ENCODE measurements around the gene SPINK2. TPM values are rescaled to one million over a fixed set of nuclear protein-coding genes. Genes with fewer than 3 reads are reported as not detected.

SPINK2 gene, protein sequence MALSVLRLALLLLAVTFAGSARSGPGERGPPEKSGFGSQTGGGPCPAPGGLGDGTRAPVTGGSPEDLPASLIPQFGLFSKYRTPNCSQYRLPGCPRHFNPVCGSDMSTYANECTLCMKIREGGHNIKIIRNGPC
- total RNA-seq (2012; rRNA removed) (not detected in 2 replicates), polyA plus RNA-seq (2012; rRNA removed) (not detected in 2 replicates), Bru-seq, nascent RNA (not detected), BruChase-seq, experiment 1, labeled RNA remaining after a 6-hour chase (not detected), BruChase-seq, experiment 2, labeled RNA remaining after a 2-hour chase (not detected)
- polyA plus RNA-seq (2012; cell fraction: cytosol; rRNA removed): not detected in 2 replicates
- polyA plus RNA-seq (2012; cell fraction: nucleus; rRNA removed; ENCODE audit: low replicate concordance): not detected in 2 replicates
- long read RNA-seq: 0 reads

DNA sequence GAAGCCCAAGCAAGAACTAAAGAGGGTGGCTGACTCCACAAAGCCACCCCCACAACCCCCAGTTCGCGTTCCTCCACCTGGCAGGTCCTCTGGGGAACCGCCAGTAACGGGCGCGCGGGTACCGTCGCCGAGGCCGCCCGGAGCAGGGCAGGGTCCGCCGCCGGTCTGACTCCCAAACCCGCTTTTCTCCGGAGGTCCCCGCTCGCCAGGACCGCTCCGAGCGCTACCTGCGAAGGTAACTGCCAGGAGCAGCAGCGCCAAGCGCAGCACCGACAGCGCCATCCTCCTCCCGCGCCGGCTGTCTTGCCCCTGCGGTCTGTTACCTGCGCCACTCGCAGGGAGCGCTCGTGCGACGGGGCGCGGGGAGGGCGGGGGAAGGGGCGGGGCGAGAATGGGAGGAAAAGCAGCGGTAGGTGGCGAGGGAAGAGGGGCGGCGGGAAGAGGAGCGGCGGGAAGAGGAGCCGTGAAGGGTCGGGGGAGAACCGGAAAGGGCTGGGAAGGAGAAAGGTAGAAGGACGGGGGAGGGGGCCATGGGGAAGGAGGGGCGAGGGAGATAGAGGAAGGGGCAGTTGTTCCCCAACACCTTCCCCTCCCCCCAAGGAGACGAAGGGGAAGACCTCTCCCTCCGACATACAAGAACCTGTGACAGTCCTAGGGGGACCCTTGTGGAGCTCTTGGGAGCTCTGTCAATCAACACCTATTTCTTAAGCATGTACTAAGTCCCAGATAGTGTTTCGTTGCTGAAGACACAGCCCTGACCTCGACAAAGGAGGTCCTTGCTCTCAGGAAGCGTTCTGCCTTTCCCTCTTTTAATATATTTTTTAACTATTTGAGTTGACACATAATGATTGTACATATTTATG is at the start of gene SPINK2:
SPINK2 (minus strand) TSS at position 321 of the 863 bp plus-strand sequence; CDS start at position 282, 39 bp downstream.
- H3K9me3 ChIP-seq (ENCODE audit: control insufficient read depth, insufficient read depth, low read length): peaks cover 2% of the 10 kb centered on the region; the same call in 1 of the 2 replicates
- no peak within 1 kb of the TSS for H2BK20ac ChIP-seq (ENCODE audit: low read depth, low read length)
- no peak within 1 kb of the TSS for H3K23ac ChIP-seq (ENCODE audit: low read depth, low read length)
- no peak within 1 kb of the TSS for H2BK120ac ChIP-seq (ENCODE audit: low read depth, low read length)
- POLR2A ChIA-PET (ENCODE audit: unreplicated experiment): no interaction called here
- H3K56ac ChIP-seq (ENCODE audit: extremely low read depth, insufficient read depth, low read length): no peak within 1 kb of the TSS
- no peaks in the 10 kb centered on the region for H3K9me1 ChIP-seq (ENCODE audit: insufficient read depth, low read length)
- CTCF ChIA-PET: interaction anchor here (1.3 kb wide), 1 partner anchor 15 kb away, joined by 3 read pairs; no protein-coding TSS in a partner anchor
- H4K91ac ChIP-seq (ENCODE audit: insufficient read depth, low read depth, low read length): no peak within 1 kb of the TSS
- no peak within 1 kb of the TSS for H4K5ac ChIP-seq (ENCODE audit: low read depth, low read length)
- peak within 1 kb of the TSS; percentile 80 for H3K4me2 ChIP-seq (ENCODE audit: low read depth, low read length)
- no peak within 1 kb of the TSS for H3K4ac ChIP-seq (ENCODE audit: low read depth, low read length)
- no peak for ATAC-seq (ENCODE audit: low read depth)
- H3K4me1 ChIP-seq (ENCODE audit: control insufficient read depth, insufficient read depth, low read length): no peaks in the 10 kb centered on the region; the same call in 1 of the 2 replicates
- TF ChIP-seq RAD21 (IDR thresholded peaks at IDR 0.05; ENCODE audit: low read length): no peak
- no peak for TF ChIP-seq MAFK (IDR thresholded peaks at IDR 0.05; ENCODE audit: low read depth, low read length)
- no peak for TF ChIP-seq RFX5 (IDR thresholded peaks at IDR 0.05; ENCODE audit: low read depth, low read length)
- TF ChIP-seq MXI1 (IDR thresholded peaks at IDR 0.05; ENCODE audit: borderline replicate concordance, low read depth, low read length): no peak
- no peak for TF ChIP-seq CHD1 (IDR thresholded peaks at IDR 0.05; ENCODE audit: low read depth, low read length)
- no peak for TF ChIP-seq USF2 (IDR thresholded peaks at IDR 0.05; ENCODE audit: low read depth, low read length)
- no peak for TF ChIP-seq CEBPB (IDR thresholded peaks at IDR 0.05; ENCODE audit: low read depth, low read length)
- TF ChIP-seq FOS (IDR thresholded peaks at IDR 0.05; ENCODE audit: low read depth, low read length): no peak
- no peak for TF ChIP-seq BHLHE40 (IDR thresholded peaks at IDR 0.05; ENCODE audit: low read depth, low read length)
- TF ChIP-seq, protein P1, sequence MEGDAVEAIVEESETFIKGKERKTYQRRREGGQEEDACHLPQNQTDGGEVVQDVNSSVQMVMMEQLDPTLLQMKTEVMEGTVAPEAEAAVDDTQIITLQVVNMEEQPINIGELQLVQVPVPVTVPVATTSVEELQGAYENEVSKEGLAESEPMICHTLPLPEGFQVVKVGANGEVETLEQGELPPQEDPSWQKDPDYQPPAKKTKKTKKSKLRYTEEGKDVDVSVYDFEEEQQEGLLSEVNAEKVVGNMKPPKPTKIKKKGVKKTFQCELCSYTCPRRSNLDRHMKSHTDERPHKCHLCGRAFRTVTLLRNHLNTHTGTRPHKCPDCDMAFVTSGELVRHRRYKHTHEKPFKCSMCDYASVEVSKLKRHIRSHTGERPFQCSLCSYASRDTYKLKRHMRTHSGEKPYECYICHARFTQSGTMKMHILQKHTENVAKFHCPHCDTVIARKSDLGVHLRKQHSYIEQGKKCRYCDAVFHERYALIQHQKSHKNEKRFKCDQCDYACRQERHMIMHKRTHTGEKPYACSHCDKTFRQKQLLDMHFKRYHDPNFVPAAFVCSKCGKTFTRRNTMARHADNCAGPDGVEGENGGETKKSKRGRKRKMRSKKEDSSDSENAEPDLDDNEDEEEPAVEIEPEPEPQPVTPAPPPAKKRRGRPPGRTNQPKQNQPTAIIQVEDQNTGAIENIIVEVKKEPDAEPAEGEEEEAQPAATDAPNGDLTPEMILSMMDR (conservative IDR thresholded peaks at IDR 0.05; ENCODE audit: low read depth, low read length): no peak
- in situ Hi-C loops (cut with MboI; ENCODE audit: low sequenced_read_pairs) (no loop called here), dilution Hi-C loops (cut with HindIII; ENCODE audit: low sequenced_read_pairs, unreplicated experiment) (no loop called here), intact Hi-C loops (cut with micrococcal nuclease) (no loop called here)
- H4K20me1 ChIP-seq (ENCODE audit: insufficient read depth, low read length): no peaks in the 10 kb centered on the region
- H3K18ac ChIP-seq (ENCODE audit: low read depth, low read length): no peak within 1 kb of the TSS
- no peak within 1 kb of the TSS for H2AK5ac ChIP-seq (ENCODE audit: low read depth, low read length)
- no peak within 1 kb of the TSS for H4K8ac ChIP-seq (ENCODE audit: low read depth in 2 of 2, low read length in 2 of 2)
- no peak within 1 kb of the TSS for H3K14ac ChIP-seq (replicated peaks; ENCODE audit: low read depth, low read length)
- no TSS peak for BruUV-seq (replicated peaks)
- H3K9ac ChIP-seq (ENCODE audit: low read depth, low read length): no peak within 1 kb of the TSS
- whole genome bisulfite sequencing, 2 experiments (ENCODE audit: extremely low coverage in 2 of 2, insufficient read length in 1 of 2): 2% methylated on average over 18 of the region's 58 CpGs; no CpG with 5 or more reads in 1 of the 2 experiments
- no peak within 1 kb of the TSS for H2BK15ac ChIP-seq (ENCODE audit: low read depth, low read length)
- no peaks in the 10 kb centered on the region for H3K36me3 ChIP-seq (ENCODE audit: control insufficient read depth, insufficient read depth, low read length)
- H3K4me3 ChIP-seq (ENCODE audit: insufficient read depth, low read depth, low read length): peak within 1 kb of the TSS; percentile 32
- H3K27me3 ChIP-seq (ENCODE audit: control insufficient read depth, insufficient read depth, low read length): peaks cover 36% of the 10 kb centered on the region
- H2BK5ac ChIP-seq (ENCODE audit: low read depth, low read length, poor library complexity, severe bottlenecking): no peak within 1 kb of the TSS
- H3K79me1 ChIP-seq (ENCODE audit: low read depth in 1 of 2, low read length in 2 of 2): no peaks in the 10 kb centered on the region
- no peak for DNase-seq
- no peak within 1 kb of the TSS for H2AK9ac ChIP-seq (replicated peaks; ENCODE audit: low read depth, low read length, poor library complexity)
- H2AFZ ChIP-seq (replicated peaks; ENCODE audit: low read length, poor library complexity): peak within 1 kb of the TSS; percentile 67
- no peak within 1 kb of the TSS for H3K27ac ChIP-seq (ENCODE audit: insufficient read depth, low read length)
